Colonic mucosa (tissue), 4 donors: Measurements from ENCODE around the gene APBB2. TPM values are rescaled to one million over a fixed set of nuclear protein-coding genes. Genes with fewer than 3 reads are reported as not detected.

Experiments
- DNase-seq: peaks from one replicate; pipeline ENCODE4 v3.0.0-alpha.2; 2020
- H3K27ac ChIP-seq: fragments of 200-600 bp; one replicate; pipeline ENCODE4 v1.8.0; 2021
- H3K27me3 ChIP-seq: fragments of 200-600 bp; one replicate; pipeline ENCODE4 v1.8.0; 2021
- H3K36me3 ChIP-seq: fragments of 200-600 bp; one replicate; pipeline ENCODE4 v1.8.0; 2021
- H3K4me1 ChIP-seq: fragments of 200-600 bp; one replicate; pipeline ENCODE4 v1.8.0; 2021; ENCODE audit warnings: mild to moderate bottlenecking
- H3K4me3 ChIP-seq: fragments of 200-600 bp; one replicate; pipeline ENCODE4 v1.8.0; 2021
- H3K9ac ChIP-seq, 2 donors: one replicate each; pipeline ENCODE4 v1.7.0; 2013; ENCODE audit warnings: control low read depth in 2 of 2, low read depth in 2 of 2, low read length in 2 of 2
- H3K9me3 ChIP-seq: fragments of 200-600 bp; one replicate; pipeline ENCODE4 v1.8.0; 2021
- CTCF ChIP-seq: fragments of 200-600 bp; IDR thresholded peaks from one replicate; pipeline ENCODE4 v1.8.0; 2022; ENCODE audit warnings: antibody characterized with exemption, mild to moderate bottlenecking
- intact Hi-C: fragments of 100-400 bp; cut with DNase I; formaldehyde crosslinking; loops from one replicate; pipeline ENCODE4 v1.14.1; 2022
- total RNA-seq, 2 donors: library from RNA; stranded (reverse); fragmentation: NEBNext Ultra II Directional in 1 of 2; extraction: Animal tissue kit (Norgen Biotek cat#: 25700) in 1 of 2; gene quantifications; one replicate each; pipeline ENCODE4 v1.2.1, GENCODE V29; 2021
- donor health status: healthy.
- donor health status: DM: no; HTN: no; CAD: no.
- donor health status: DM: no; HTN: no; CAD: no.

The APBB2 gene
- total RNA-seq, 2 donors from 2014 or later, result 22.8 to 27.5 TPM

GRCh38 chr4:41216294-41217019, 2.1 kb upstream of the APBB2 start:
- intact Hi-C loops, result no loop called here
- peaks cover 4% of the 10 kb centered on the region for H3K4me1 ChIP-seq
- H3K4me3 ChIP-seq, result peak overlapping the region; percentile 48
- no peaks in the 10 kb centered on the region for H3K36me3 ChIP-seq
- peak overlapping the region; percentile 76 to 77 for H3K9ac ChIP-seq
- H3K27ac ChIP-seq, result peak overlapping the region; percentile 56
- no peaks in the 10 kb centered on the region for H3K27me3 ChIP-seq
- DNase-seq, result peak; percentile 83
- peak; percentile 27 for TF ChIP-seq CTCF
- H3K9me3 ChIP-seq, result no peaks in the 10 kb centered on the region

GRCh38 chr4:41215969-41216293, 1.6 kb upstream of the APBB2 start:
- no peaks in the 10 kb centered on the region for H3K27me3 ChIP-seq
- no peak for TF ChIP-seq CTCF
- intact Hi-C loops, result loop anchor here (2.0 kb wide), 1 partner anchor 289 kb away; no protein-coding TSS in a partner anchor
- peak overlapping the region; percentile 56 for H3K27ac ChIP-seq
- H3K9me3 ChIP-seq, result no peaks in the 10 kb centered on the region
- peak overlapping the region; percentile 48 for H3K4me3 ChIP-seq
- H3K36me3 ChIP-seq, result no peaks in the 10 kb centered on the region
- H3K9ac ChIP-seq, result peak overlapping the region; percentile 76 to 77
- no peak for DNase-seq
- H3K4me1 ChIP-seq, result peaks cover 4% of the 10 kb centered on the region

GRCh38 chr4:41215155-41215554, 813 bp upstream of the APBB2 start:
- Histone ChIP-seq H3K9me3 (no peaks in the 10 kb centered on the region), H3K4me3 (peak overlapping the region; percentile 63), H3K27me3 (no peaks in the 10 kb centered on the region), H3K4me1 (peaks cover 4% of the 10 kb centered on the region), H3K36me3 (no peaks in the 10 kb centered on the region), H3K27ac (peak overlapping the region; percentile 90), H3K9ac (peak overlapping the region in 1 of 2 donors; percentile 51)
- intact Hi-C loops, result loop anchor here (2.0 kb wide), 1 partner anchor 288 kb away; no protein-coding TSS in a partner anchor
- DNase-seq, result peak; percentile 28
- no peak for TF ChIP-seq CTCF

- peaks cover 4% of the 10 kb centered on the region for H3K4me1 ChIP-seq
Observed at GRCh38 chr4:41214825-41215146, 444 bp upstream of the APBB2 start.

GRCh38 chr4:41213625-41214135, 662 bp downstream of the APBB2 start:
- peak; percentile 29 for DNase-seq
- H3K36me3 ChIP-seq, result no peaks in the 10 kb centered on the region
- peak overlapping the region; percentile 90 for H3K27ac ChIP-seq
- peak overlapping the region; percentile 63 for H3K4me3 ChIP-seq
- no peak for TF ChIP-seq CTCF
- no peaks in the 10 kb centered on the region for H3K9me3 ChIP-seq
- H3K9ac ChIP-seq, result peak overlapping the region; percentile 79 to 89
- peaks cover 4% of the 10 kb centered on the region for H3K4me1 ChIP-seq
- intact Hi-C loops, result loop anchor here (2.0 to 5.0 kb wide), 2 partner anchors 236 to 287 kb away; no protein-coding TSS in a partner anchor
- no peaks in the 10 kb centered on the region for H3K27me3 ChIP-seq

More at GRCh38 chr4:41214825-41215146, 444 bp upstream of the APBB2 start:
- Histone ChIP-seq H3K4me3 (peak overlapping the region; percentile 63), H3K27me3 (no peaks in the 10 kb centered on the region), H3K27ac (peak overlapping the region; percentile 90), H3K36me3 (no peaks in the 10 kb centered on the region), H3K9ac (peak overlapping the region in 1 of 2 donors; percentile 51), H3K9me3 (no peaks in the 10 kb centered on the region)
- TF ChIP-seq CTCF, result no peak
- intact Hi-C loops, result loop anchor here (2.0 to 5.0 kb wide), 2 partner anchors 237 to 288 kb away; no protein-coding TSS in a partner anchor
- DNase-seq, result no peak
